Measurements from ENCODE around the gene MGAT2. TPM values are rescaled to one million over a fixed set of nuclear protein-coding genes. Genes with fewer than 3 reads are reported as not detected.

MGAT2 gene
- total and polyA plus RNA-seq, 2 experiments from 2014 or later, result 53.5 to 81.3 TPM

DNA sequence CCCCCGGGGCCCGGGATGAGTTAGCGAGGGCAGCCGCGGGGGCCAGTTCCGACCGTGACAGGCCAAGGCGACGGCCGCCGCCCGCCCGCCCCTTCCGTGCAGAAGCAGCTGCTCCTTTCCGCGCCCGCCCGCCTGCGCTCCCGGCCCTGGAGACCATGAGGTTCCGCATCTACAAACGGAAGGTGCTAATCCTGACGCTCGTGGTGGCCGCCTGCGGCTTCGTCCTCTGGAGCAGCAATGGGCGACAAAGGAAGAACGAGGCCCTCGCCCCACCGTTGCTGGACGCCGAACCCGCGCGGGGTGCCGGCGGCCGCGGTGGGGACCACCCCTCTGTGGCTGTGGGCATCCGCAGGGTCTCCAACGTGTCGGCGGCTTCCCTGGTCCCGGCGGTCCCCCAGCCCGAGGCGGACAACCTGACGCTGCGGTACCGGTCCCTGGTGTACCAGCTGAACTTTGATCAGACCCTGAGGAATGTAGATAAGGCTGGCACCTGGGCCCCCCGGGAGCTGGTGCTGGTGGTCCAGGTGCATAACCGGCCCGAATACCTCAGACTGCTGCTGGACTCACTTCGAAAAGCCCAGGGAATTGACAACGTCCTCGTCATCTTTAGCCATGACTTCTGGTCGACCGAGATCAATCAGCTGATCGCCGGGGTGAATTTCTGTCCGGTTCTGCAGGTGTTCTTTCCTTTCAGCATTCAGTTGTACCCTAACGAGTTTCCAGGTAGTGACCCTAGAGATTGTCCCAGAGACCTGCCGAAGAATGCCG, 699 bp downstream of the MGAT2 start:
- no peaks in the 10 kb centered on the region for H3K36me3 ChIP-seq (replicated peaks; ENCODE audit: insufficient read depth, low read depth)
- H3K4me1 ChIP-seq (ENCODE audit: insufficient read depth), result peaks cover 21% of the 10 kb centered on the region
- H3K9me3 ChIP-seq (ENCODE audit: low read depth), result no peaks in the 10 kb centered on the region
- H3K27ac ChIP-seq, result peak overlapping the region; percentile 97
- H3K4me3 ChIP-seq, result peak overlapping the region; percentile 89
- H3K27me3 ChIP-seq, result no peaks in the 10 kb centered on the region
- peak overlapping the region; percentile 72 for H2AFZ ChIP-seq
- WGBS (ENCODE audit: low lambda C conversion rate, missing lambda C conversion rate), result 5% methylated on average over 51 of the region's 65 CpGs
- TF ChIP-seq EZH2phosphoT487 (IDR thresholded peaks at IDR 0.05; ENCODE audit: low read depth, severe bottlenecking, unreplicated experiment), result no peak
- H3K4me2 ChIP-seq, result peak overlapping the region; percentile 95
- no peaks in the 10 kb centered on the region for H3K9me2 ChIP-seq (replicated peaks; ENCODE audit: insufficient read depth)
- DNase-seq (ENCODE audit: low spot score), result peak; percentile 74
- H3K79me2 ChIP-seq, result peaks cover 76% of the 10 kb centered on the region
- peaks cover 31% of the 10 kb centered on the region for H4K20me1 ChIP-seq (ENCODE audit: insufficient read depth, poor library complexity, severe bottlenecking)

DNA sequence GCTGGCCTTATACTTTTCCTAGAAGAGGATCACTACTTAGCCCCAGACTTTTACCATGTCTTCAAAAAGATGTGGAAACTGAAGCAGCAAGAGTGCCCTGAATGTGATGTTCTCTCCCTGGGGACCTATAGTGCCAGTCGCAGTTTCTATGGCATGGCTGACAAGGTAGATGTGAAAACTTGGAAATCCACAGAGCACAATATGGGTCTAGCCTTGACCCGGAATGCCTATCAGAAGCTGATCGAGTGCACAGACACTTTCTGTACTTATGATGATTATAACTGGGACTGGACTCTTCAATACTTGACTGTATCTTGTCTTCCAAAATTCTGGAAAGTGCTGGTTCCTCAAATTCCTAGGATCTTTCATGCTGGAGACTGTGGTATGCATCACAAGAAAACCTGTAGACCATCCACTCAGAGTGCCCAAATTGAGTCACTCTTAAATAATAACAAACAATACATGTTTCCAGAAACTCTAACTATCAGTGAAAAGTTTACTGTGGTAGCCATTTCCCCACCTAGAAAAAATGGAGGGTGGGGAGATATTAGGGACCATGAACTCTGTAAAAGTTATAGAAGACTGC, 1.5 kb downstream of the MGAT2 start:
- Histone ChIP-seq H3K4me3 (peak overlapping the region; percentile 89), H3K79me2 (peaks cover 82% of the 10 kb centered on the region), H3K36me3 (replicated peaks; ENCODE audit: insufficient read depth, low read depth) (peaks cover 1% of the 10 kb centered on the region), H3K27ac (peak overlapping the region; percentile 97), H3K4me2 (peak overlapping the region; percentile 95), H4K20me1 (ENCODE audit: insufficient read depth, poor library complexity, severe bottlenecking) (peaks cover 33% of the 10 kb centered on the region), H3K27me3 (no peaks in the 10 kb centered on the region), H2AFZ (no peak overlapping the region), H3K9me3 (ENCODE audit: low read depth) (no peaks in the 10 kb centered on the region), H3K9me2 (replicated peaks; ENCODE audit: insufficient read depth) (no peaks in the 10 kb centered on the region), H3K4me1 (ENCODE audit: insufficient read depth) (peaks cover 21% of the 10 kb centered on the region)
- DNase-seq (ENCODE audit: low spot score), result no peak
- TF ChIP-seq, protein P1, sequence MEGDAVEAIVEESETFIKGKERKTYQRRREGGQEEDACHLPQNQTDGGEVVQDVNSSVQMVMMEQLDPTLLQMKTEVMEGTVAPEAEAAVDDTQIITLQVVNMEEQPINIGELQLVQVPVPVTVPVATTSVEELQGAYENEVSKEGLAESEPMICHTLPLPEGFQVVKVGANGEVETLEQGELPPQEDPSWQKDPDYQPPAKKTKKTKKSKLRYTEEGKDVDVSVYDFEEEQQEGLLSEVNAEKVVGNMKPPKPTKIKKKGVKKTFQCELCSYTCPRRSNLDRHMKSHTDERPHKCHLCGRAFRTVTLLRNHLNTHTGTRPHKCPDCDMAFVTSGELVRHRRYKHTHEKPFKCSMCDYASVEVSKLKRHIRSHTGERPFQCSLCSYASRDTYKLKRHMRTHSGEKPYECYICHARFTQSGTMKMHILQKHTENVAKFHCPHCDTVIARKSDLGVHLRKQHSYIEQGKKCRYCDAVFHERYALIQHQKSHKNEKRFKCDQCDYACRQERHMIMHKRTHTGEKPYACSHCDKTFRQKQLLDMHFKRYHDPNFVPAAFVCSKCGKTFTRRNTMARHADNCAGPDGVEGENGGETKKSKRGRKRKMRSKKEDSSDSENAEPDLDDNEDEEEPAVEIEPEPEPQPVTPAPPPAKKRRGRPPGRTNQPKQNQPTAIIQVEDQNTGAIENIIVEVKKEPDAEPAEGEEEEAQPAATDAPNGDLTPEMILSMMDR (IDR thresholded peaks at IDR 0.05; ENCODE audit: poor library complexity), result no peak
- no peak for TF ChIP-seq EZH2phosphoT487 (IDR thresholded peaks at IDR 0.05; ENCODE audit: low read depth, severe bottlenecking, unreplicated experiment)
- TF ChIP-seq EZH2 (IDR thresholded peaks at IDR 0.05; ENCODE audit: borderline replicate concordance), result no peak
- 77% methylated on average over 3 of the region's 3 CpGs for WGBS (ENCODE audit: low lambda C conversion rate, missing lambda C conversion rate)

DNA sequence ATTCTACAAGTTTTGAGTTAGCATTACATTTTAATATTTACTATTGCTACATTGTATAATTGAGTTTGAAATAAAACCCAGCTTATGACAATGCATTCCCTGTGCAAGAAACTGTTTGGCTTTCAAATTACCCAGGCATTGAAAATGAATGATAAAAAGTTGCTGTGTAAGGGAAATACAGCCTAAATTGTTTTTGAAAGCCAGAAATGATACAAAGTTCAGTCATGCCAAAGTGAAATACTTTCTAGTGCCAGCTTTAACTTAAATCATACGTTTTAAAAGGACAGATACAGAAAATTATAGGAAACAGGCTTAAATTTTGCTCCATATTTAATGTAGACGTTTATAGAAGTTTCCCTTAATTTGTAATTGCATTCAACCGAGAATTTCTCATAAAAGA, 2.8 kb downstream of the MGAT2 start:
- H3K4me3 ChIP-seq, result peak overlapping the region; percentile 89
- peaks cover 78% of the 10 kb centered on the region for H3K79me2 ChIP-seq
- TF ChIP-seq, protein P1 (IDR thresholded peaks at IDR 0.05; ENCODE audit: poor library complexity), result no peak
- TF ChIP-seq EZH2phosphoT487 (IDR thresholded peaks at IDR 0.05; ENCODE audit: low read depth, severe bottlenecking, unreplicated experiment) (no peak), EZH2 (IDR thresholded peaks at IDR 0.05; ENCODE audit: borderline replicate concordance) (no peak)
- DNase-seq (ENCODE audit: low spot score), result no peak
- H3K9me3 ChIP-seq (ENCODE audit: low read depth), result no peaks in the 10 kb centered on the region
- no peaks in the 10 kb centered on the region for H3K9me2 ChIP-seq (replicated peaks; ENCODE audit: insufficient read depth)
- H3K27me3 ChIP-seq, result no peaks in the 10 kb centered on the region
- WGBS (ENCODE audit: low lambda C conversion rate, missing lambda C conversion rate), result 71% methylated on average over 3 of the region's 3 CpGs
- H3K4me2 ChIP-seq, result peak overlapping the region; percentile 95
- peak overlapping the region; percentile 1 for H3K27ac ChIP-seq
- peaks cover 4% of the 10 kb centered on the region for H3K36me3 ChIP-seq (replicated peaks; ENCODE audit: insufficient read depth, low read depth)
- H4K20me1 ChIP-seq (ENCODE audit: insufficient read depth, poor library complexity, severe bottlenecking), result peaks cover 26% of the 10 kb centered on the region
- H2AFZ ChIP-seq, result no peak overlapping the region
- H3K4me1 ChIP-seq (ENCODE audit: insufficient read depth), result peaks cover 21% of the 10 kb centered on the region

All from hepatocyte (in vitro differentiated cells).